Activated CD4-positive, alpha-beta T cell treated with anti-CD3 and anti-CD28 coated beads, Interleukin-2, amount 10 ng/mL, durations not matched to agents 24 days and 14 days (primary cell): ENCODE data around the gene HS2ST1. TPM values are rescaled to one million over a fixed set of nuclear protein-coding genes. Genes with fewer than 3 reads are reported as not detected.
"Not testable (repeated sequence)": the region's sequence is repeated elsewhere in the genome, so short reads cannot be mapped to it uniquely, and the experiment has no call there.

Experiments used
- DNase-seq: peaks from one replicate; pipeline ENCODE4 v3.0.0; 2022
- H3K27ac Mint-ChIP-seq: one replicate; pipeline ENCODE4 v1.8.0; 2022; ENCODE audit warnings: mild to moderate bottlenecking, mixed read lengths
- H3K27me3 Mint-ChIP-seq: one replicate; pipeline ENCODE4 v1.8.0; 2022; ENCODE audit warnings: mixed read lengths
- H3K36me3 Mint-ChIP-seq: one replicate; pipeline ENCODE4 v1.8.0; 2022; ENCODE audit warnings: low read depth, mild to moderate bottlenecking, mixed read lengths
- H3K4me1 Mint-ChIP-seq: one replicate; pipeline ENCODE4 v1.8.0; 2021; ENCODE audit warnings: mixed read lengths
- H3K4me3 Mint-ChIP-seq: one replicate; pipeline ENCODE4 v1.8.0; 2022; ENCODE audit warnings: mild to moderate bottlenecking, moderate library complexity, mixed read lengths
- H3K9me3 Mint-ChIP-seq: one replicate; pipeline ENCODE4 v1.8.0; 2021; ENCODE audit warnings: mixed read lengths
- intact Hi-C: fragments of 100-400 bp; cut with micrococcal nuclease; formaldehyde crosslinking; loops from one replicate; pipeline ENCODE4 v1.15.1; 2023
- total RNA-seq: library from RNA; stranded (reverse); gene quantifications from 2 replicates; pipeline ENCODE4 v1.2.3, GENCODE V29; 2022

The HS2ST1 gene
- total RNA-seq, 1 donor from 2014 or later = 15.8 TPM

DNA sequence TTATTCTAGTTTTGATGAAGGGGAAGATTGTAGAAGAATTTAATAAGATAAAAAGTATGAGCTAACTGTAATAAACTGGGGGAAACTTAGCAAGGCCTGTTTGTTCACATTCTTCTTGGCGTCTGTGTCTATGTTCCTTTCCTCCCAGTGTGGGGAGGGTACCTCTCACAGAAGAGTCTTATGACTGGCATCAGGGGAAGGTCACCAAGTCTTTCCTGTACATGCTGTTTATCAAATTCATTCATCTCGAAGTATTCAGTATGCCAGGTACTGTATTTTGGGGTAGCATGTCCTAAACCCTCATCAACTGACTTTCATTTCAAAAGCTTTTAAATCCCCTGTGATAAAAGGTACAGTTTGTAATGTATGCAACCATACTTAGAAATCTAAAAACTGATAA is 78.4 kb downstream of the HS2ST1 start:
- Mint-ChIP-seq H3K9me3 (no peaks in the 10 kb centered on the region), H3K4me1 (no peaks in the 10 kb centered on the region), H3K36me3 (no peaks in the 10 kb centered on the region), H3K4me3 (no peak overlapping the region), H3K27me3 (no peaks in the 10 kb centered on the region), H3K27ac (no peak overlapping the region)
- no peak for DNase-seq
- intact Hi-C loops = no loop called here

DNA sequence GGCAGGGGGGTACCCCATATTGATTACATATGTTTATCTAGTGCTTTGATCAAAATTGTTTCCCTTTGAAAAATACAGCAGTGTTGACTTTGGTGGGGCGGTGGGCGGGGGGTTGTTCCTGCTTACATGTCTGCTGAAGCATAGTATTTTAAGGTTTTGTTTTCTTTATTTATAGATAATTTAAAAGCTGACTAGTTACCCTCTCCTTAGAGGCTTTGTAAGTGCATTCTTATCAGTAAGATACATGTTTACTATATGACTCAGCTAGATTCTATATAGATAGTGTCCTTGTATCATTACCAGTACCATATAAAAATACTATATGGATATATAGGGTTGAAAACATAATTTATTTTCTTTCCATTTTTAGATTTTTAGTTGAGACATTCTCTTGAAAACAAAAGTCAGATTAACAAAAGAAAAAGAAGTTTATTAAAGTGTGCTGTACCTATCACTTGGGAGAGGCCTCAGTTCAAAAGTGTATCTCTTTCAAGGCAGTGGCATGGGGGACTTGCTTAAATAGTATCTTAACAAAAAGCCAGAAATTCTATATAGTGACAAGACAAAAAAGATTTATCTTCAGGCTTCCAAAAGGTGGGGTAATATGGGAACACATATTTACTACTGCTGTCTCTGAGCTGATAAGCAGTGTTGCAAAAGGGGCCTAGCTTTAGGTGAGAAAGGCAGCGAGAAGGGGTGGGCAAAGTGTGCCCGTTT is 79.0 kb downstream of the HS2ST1 start:
- H3K4me1 Mint-ChIP-seq = no peaks in the 10 kb centered on the region
- H3K4me3 Mint-ChIP-seq = no peak overlapping the region
- H3K27ac Mint-ChIP-seq = no peak overlapping the region
- H3K27me3 Mint-ChIP-seq = no peaks in the 10 kb centered on the region
- H3K9me3 Mint-ChIP-seq = no peaks in the 10 kb centered on the region
- no peak for DNase-seq
- intact Hi-C loops = no loop called here
- no peaks in the 10 kb centered on the region for H3K36me3 Mint-ChIP-seq

DNA sequence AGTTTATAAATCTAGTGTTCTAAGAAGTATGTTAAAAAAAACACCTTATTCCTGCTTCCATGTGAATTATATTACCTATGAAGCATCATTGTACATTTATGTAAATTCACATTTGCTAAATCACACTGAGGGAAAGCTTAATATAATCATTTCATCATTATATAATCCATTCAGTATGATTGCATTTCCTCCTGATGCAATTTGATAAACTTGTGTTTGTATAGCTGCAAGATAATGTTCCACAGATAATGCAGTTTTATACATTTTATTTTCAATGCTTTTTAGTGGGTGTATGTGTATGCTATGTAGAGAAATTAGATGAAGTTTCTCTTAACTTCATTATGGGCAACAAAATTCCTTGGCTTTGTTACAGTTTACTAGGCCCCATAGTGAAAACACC is 79.6 kb downstream of the HS2ST1 start:
- Mint-ChIP-seq H3K9me3 (no peaks in the 10 kb centered on the region), H3K27me3 (no peaks in the 10 kb centered on the region), H3K27ac (no peak overlapping the region), H3K4me3 (no peak overlapping the region), H3K4me1 (peaks cover 2% of the 10 kb centered on the region), H3K36me3 (no peaks in the 10 kb centered on the region)
- no peak for DNase-seq
- intact Hi-C loops = no loop called here

DNA sequence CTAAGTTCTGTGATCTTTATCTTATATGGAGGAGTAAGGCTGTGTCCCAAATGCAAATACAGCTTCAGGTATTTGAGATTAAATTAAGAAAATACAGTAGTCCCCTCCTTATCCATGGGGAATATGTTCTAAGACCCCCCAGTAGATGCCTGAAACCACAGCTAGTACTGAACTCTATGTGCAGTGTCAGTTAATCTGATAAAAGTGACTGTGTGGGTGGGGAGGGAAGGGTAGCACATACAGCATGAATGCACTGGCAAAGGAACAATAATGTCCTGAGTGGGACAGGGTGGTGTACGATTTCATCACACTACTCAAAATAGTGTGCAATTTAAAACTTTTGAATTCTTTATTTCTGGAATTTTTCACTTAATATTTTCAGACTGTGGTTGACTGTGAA is 83.1 kb downstream of the HS2ST1 start:
- no peaks in the 10 kb centered on the region for H3K36me3 Mint-ChIP-seq
- DNase-seq = no peak
- H3K27ac Mint-ChIP-seq = no peak overlapping the region
- intact Hi-C loops = no loop called here
- H3K4me3 Mint-ChIP-seq = no peak overlapping the region
- no peaks in the 10 kb centered on the region for H3K27me3 Mint-ChIP-seq
- peaks cover under 1% of the 10 kb centered on the region for H3K9me3 Mint-ChIP-seq
- peaks cover 2% of the 10 kb centered on the region for H3K4me1 Mint-ChIP-seq

DNA sequence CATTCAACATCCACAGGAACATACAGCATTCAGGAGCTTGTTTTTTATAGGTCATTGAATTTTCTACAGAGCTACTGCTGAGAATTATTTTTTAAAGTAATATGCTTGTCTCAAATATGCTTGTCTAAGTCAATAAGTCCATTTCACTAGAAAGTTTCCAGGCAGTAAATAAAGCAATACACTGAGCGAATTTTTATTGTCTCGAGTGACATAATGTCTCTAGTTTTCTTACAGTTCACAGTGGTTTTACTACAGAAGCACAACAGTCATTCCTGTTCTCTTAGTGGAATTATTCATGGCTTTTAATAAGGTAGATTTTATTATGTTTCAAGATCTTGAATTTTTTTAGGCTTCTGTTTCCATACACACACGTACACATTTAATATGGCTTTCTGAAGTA is 83.8 kb downstream of the HS2ST1 start:
- no peaks in the 10 kb centered on the region for H3K36me3 Mint-ChIP-seq
- peaks cover 5% of the 10 kb centered on the region for H3K9me3 Mint-ChIP-seq
- peaks cover 3% of the 10 kb centered on the region for H3K4me1 Mint-ChIP-seq
- no peak for DNase-seq
- no peak overlapping the region for H3K27ac Mint-ChIP-seq
- H3K4me3 Mint-ChIP-seq = no peak overlapping the region
- H3K27me3 Mint-ChIP-seq = no peaks in the 10 kb centered on the region
- intact Hi-C loops = no loop called here

DNA sequence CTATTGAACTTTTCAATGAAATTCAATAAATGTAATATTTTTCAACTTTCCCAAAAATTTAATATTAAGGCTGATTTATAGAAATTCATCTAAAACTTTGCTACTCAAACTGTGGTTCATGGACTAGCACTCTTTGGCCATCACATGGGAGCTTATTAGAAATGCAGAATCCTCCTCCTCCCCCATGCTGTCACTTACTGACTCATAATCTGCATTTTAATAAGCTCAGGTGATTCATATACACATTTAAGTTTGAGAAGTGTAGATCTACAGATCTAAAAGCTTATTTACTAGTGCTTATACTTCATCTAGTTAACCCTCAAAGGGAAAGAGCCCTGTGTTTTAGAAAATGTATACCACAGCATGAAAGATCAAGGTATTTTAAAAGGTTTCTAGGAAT is 84.3 kb downstream of the HS2ST1 start:
- Mint-ChIP-seq H3K36me3 (no peaks in the 10 kb centered on the region), H3K27ac (no peak overlapping the region), H3K4me3 (no peak overlapping the region), H3K9me3 (peaks cover 5% of the 10 kb centered on the region), H3K4me1 (peaks cover 3% of the 10 kb centered on the region), H3K27me3 (no peaks in the 10 kb centered on the region)
- intact Hi-C loops = no loop called here
- no peak for DNase-seq

DNA sequence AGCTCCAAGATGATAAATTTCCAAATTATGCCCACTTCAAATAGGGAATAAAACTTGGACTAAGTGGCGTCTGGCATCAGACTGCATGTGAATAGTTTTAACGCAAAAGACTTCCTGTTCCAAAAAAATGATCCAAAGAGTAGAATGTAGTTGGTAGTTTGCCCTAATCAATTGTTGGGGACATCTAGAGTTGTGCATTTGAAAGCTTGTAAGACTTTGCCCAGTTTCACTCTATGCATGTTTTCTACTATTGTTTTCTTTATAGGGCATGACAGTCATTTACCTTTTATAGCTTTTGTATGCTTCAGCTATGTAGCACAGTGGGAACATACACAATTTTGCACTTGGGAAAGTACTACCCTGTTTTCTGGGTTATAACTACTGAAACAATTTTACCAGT is 86.0 kb downstream of the HS2ST1 start:
- Mint-ChIP-seq H3K27ac (no peak overlapping the region), H3K27me3 (no peaks in the 10 kb centered on the region), H3K9me3 (peaks cover 5% of the 10 kb centered on the region), H3K36me3 (no peaks in the 10 kb centered on the region), H3K4me1 (peaks cover 3% of the 10 kb centered on the region), H3K4me3 (no peak overlapping the region)
- intact Hi-C loops = no loop called here
- no peak for DNase-seq

DNA sequence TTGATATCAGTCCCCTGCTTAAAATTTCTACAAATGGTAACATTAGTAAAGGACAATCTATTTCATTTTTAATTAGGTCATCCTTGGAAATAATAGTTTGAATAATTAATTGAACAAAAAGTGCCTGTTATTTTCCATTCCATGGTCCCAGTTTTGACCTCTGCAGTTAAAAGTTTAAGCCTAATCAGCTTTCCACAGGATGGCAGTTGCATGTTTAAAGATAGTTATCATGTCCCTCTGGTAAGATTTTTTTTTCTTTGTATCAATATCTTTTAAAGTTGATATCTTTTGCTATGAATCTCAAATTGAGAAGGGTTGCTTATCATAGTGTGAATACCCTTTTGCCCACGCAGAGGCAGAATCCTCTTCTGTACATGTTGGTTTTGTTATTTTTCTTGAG is 90.4 kb downstream of the HS2ST1 start:
- Mint-ChIP-seq H3K27me3 (no peaks in the 10 kb centered on the region), H3K4me3 (no peak overlapping the region), H3K36me3 (no peaks in the 10 kb centered on the region), H3K27ac (no peak overlapping the region), H3K4me1 (peaks cover 2% of the 10 kb centered on the region), H3K9me3 (peaks cover 5% of the 10 kb centered on the region)
- intact Hi-C loops = no loop called here
- DNase-seq = no peak

DNA sequence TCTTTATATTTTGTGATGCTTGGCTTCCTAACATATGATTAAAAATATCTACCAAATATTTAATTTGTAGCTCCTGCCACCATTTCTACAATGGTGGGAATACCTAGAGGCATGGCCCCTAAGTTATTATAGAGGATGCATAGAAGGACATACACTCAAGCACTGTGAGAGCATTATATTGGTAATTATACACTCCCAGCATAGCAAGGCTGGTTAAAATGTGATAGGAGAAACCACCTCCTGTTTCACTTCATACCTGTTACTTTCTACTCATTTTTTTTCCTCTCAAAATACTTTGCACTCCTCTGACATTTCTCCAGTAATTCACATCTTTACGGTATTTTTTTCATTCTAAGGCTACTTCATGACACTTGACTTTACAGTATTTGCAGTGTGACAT is 92.9 kb downstream of the HS2ST1 start:
- intact Hi-C loops = no loop called here
- Mint-ChIP-seq H3K27ac (no peak overlapping the region), H3K27me3 (no peaks in the 10 kb centered on the region), H3K36me3 (peaks cover 2% of the 10 kb centered on the region), H3K4me1 (peaks cover 2% of the 10 kb centered on the region), H3K9me3 (peaks cover 13% of the 10 kb centered on the region), H3K4me3 (no peak overlapping the region)
- no peak for DNase-seq

DNA sequence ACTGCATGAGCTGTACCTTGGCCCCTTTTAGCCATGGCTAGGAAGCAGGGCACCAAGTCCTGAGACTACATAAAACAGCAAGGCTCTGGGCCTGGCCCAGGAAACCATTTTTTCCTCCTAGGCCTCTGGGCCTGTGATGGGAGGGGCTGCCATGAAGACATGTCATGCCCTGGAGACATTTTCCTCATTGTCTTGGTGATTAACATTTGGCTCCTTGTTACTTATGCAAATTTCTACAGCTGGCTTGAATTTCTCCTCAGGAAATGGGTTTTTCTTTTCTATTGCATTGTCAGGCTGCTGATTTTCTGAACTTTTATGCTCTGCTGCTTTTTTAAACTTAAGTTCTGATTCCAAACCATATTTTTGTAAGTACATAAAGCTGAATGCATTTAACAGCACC is 99.0 kb downstream of the HS2ST1 start:
- intact Hi-C loops, H3K36me3 Mint-ChIP-seq, H3K27me3 Mint-ChIP-seq, DNase-seq, H3K27ac Mint-ChIP-seq, H3K4me3 Mint-ChIP-seq, H3K4me1 Mint-ChIP-seq: not testable (repeated sequence)
- peaks cover 15% of the 10 kb centered on the region for H3K9me3 Mint-ChIP-seq

DNA sequence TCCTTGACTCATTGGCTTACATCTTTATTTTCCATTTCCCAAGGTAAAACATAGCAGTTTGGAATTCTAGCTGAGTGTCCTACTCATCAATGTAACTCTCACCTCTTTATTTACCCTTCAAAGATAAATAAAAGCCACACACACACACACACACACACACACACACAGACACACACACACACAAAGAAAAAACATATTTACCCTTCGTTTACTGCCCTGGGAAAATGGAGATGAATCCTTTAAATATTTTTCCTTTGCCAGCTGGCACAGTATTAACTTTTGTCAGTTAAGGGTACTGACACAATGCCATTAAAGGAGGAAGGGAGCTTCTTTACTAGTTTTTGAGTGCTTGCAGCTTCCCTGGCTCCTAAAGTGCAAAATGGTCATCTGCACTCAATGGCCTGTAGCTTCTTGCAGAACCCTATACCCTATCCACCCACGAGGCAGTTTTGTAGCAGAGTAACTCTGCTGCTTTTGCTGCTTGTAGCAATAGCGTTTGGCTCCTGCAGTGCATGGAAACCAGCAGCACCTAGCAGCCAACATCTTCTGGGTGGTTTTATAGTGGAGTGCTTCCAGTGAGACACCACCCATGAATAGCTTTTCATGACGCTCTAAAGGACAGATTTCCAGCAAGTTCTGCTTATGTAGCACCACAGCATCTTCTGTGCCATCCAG is 103.7 kb downstream of the HS2ST1 start:
- H3K4me3 Mint-ChIP-seq = no peak overlapping the region
- no peak overlapping the region for H3K27ac Mint-ChIP-seq
- DNase-seq = no peak
- H3K36me3 Mint-ChIP-seq = peaks cover 2% of the 10 kb centered on the region
- H3K27me3 Mint-ChIP-seq = no peaks in the 10 kb centered on the region
- peaks cover 7% of the 10 kb centered on the region for H3K9me3 Mint-ChIP-seq
- H3K4me1 Mint-ChIP-seq = no peaks in the 10 kb centered on the region
- intact Hi-C loops = no loop called here

DNA sequence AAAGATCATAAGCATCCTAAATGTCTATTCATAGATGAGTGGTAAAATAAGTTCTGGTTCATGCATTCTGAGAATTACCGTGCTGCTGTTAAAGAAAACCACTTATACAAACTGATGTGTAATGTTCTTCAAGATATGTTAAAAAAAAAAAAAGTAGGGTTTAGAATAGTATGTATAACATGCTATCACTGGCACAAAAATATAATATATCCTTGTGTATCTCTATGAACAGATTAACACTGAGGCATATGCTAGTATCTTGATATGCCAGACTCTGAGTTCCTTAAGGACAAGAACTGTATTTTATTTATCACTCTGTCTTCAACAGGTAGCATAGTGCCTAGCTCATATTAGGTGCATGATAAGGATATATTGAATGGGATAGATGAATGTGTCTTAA is 108.9 kb downstream of the HS2ST1 start:
- no peak overlapping the region for H3K4me3 Mint-ChIP-seq
- intact Hi-C loops = no loop called here
- H3K36me3 Mint-ChIP-seq = no peaks in the 10 kb centered on the region
- H3K27me3 Mint-ChIP-seq = no peaks in the 10 kb centered on the region
- no peak overlapping the region for H3K27ac Mint-ChIP-seq
- no peak for DNase-seq
- no peaks in the 10 kb centered on the region for H3K9me3 Mint-ChIP-seq
- no peaks in the 10 kb centered on the region for H3K4me1 Mint-ChIP-seq

DNA sequence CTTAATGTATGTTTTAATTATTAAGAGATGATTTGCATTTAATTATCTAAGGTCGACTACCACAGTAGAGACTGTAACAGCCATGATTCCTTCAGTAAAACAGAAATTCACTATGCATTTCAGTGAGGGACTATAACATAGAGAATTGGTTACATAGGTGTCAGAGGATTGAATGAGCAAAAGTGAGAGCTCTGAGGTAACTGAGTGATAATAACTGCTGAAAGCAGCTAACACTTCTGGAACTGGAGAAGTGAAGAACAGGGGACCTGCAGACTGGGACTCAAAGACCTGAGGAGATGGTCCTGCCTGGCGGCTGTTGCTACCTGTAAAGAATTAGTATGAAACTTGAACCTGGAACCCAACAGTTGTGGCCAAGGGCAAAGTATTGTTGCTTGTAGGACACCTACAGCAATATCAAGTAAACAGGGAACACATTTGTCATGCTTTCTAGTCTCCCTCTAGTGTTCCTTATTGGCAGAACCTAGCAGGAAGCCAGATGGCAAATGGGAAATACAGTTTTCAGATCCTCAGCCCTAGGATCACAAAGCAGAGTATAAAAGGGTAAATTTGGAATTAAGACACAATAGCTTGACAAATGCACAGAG is 110.6 kb downstream of the HS2ST1 start:
- intact Hi-C loops = no loop called here
- no peak overlapping the region for H3K27ac Mint-ChIP-seq
- no peaks in the 10 kb centered on the region for H3K9me3 Mint-ChIP-seq
- no peaks in the 10 kb centered on the region for H3K27me3 Mint-ChIP-seq
- no peak overlapping the region for H3K4me3 Mint-ChIP-seq
- DNase-seq = no peak
- H3K4me1 Mint-ChIP-seq = no peaks in the 10 kb centered on the region
- no peaks in the 10 kb centered on the region for H3K36me3 Mint-ChIP-seq

DNA sequence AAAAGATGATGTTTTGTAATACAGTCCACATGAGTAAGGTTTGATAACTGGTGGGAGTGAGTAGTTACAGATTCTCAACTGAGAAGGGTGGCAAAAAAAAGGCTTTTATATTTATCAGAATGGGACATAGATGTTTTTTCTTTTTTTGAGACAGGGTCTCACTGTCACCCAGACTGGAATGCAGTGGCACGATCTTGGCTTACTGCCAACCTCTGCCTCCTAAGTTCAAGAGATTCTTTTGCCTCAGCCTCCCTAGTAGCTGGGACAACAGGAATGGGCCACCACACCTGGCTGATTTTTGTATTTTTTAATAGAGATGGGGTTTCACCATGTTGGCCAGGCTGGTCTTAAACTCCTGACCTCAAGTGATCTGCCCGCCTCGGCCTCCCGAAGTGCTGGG is 113.1 kb downstream of the HS2ST1 start:
- H3K4me1 Mint-ChIP-seq, H3K9me3 Mint-ChIP-seq, DNase-seq, H3K27me3 Mint-ChIP-seq, intact Hi-C loops, H3K4me3 Mint-ChIP-seq, H3K27ac Mint-ChIP-seq, H3K36me3 Mint-ChIP-seq: not testable (repeated sequence)
